ENCODE measurements around the gene ETV4.

Gene ETV4

GRCh38 chr17:43574348-43574747 is 28.2 kb upstream of the ETV4 start:
- intact Hi-C loops (cut with DNase I), result no loop called here
- no peak for DNase-seq

GRCh38 chr17:43573579-43574321 is 27.6 kb upstream of the ETV4 start:
- DNase-seq, result no peak
- intact Hi-C loops (cut with DNase I), result no loop called here

GRCh38 chr17:43572368-43572980 is 26.3 kb upstream of the ETV4 start:
- intact Hi-C loops (cut with DNase I), result no loop called here
- no peak for DNase-seq

GRCh38 chr17:43570518-43570928 is 24.4 kb upstream of the ETV4 start:
- DNase-seq, result peak in 39 of 42 donors; percentile 8 to 84 (median 47)
- intact Hi-C loops (cut with DNase I), result no loop called here

GRCh38 chr17:43568506-43569082 is 22.5 kb upstream of the ETV4 start:
- intact Hi-C loops (cut with DNase I), result no loop called here
- no peak for DNase-seq

- no peak for DNase-seq
- intact Hi-C loops (cut with DNase I), result no loop called here
These were observed 17.8 kb upstream of the ETV4 start for GRCh38 chr17:43563600-43564594.

- intact Hi-C loops (cut with DNase I), result no loop called here
- no peak for DNase-seq
These were observed 16.8 kb upstream of the ETV4 start for GRCh38 chr17:43562679-43563599.

- DNase-seq, result no peak
- intact Hi-C loops (cut with DNase I), result no loop called here
These were observed 14.6 kb upstream of the ETV4 start for GRCh38 chr17:43560461-43561427.

GRCh38 chr17:43559161-43559816 is 13.1 kb upstream of the ETV4 start:
- intact Hi-C loops (cut with DNase I), result no loop called here
- no peak for DNase-seq

GRCh38 chr17:43558805-43559160 is 12.6 kb upstream of the ETV4 start:
- DNase-seq, result no peak
- intact Hi-C loops (cut with DNase I), result no loop called here

GRCh38 chr17:43556292-43556691 is 10.2 kb upstream of the ETV4 start:
- intact Hi-C loops (cut with DNase I), result no loop called here

GRCh38 chr17:43554857-43555256 is 8.7 kb upstream of the ETV4 start:
- DNase-seq, result no peak
- intact Hi-C loops (cut with DNase I), result no loop called here

More at GRCh38 chr17:43556292-43556691, 10.2 kb upstream of the ETV4 start:
- no peak for DNase-seq

GRCh38 chr17:43553573-43553972 is 7.4 kb upstream of the ETV4 start:
- intact Hi-C loops (cut with DNase I), result no loop called here
- DNase-seq, result no peak

GRCh38 chr17:43552229-43552837 is 6.2 kb upstream of the ETV4 start:
- intact Hi-C loops (cut with DNase I), result no loop called here
- DNase-seq, result no peak

GRCh38 chr17:43550754-43551153 is 4.6 kb upstream of the ETV4 start:
- intact Hi-C loops (cut with DNase I), result no loop called here
- DNase-seq, result no peak

GRCh38 chr17:43549496-43549895 is 3.4 kb upstream of the ETV4 start:
- no peak for DNase-seq
- intact Hi-C loops (cut with DNase I), result no loop called here
